ENCODE results near the gene RHEB.

DNA sequence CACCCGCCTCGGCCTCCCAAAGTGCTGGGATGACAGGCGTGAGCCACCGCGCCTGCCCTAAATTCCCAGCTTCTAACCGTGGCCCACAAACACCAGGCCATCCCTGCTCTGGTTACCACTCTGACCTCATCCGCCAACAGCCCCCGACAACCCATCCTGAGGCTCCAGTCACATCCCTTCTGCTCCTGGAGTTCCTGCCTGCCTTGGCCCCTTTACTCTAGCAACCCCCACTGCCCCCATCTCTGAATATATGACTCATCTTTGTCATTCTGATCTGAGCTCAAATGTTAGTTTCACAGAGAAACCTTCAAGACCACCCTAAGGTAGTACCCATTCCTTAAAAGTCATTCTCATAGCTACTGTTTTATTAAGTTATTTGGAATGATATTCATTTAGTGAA, 26.6 kb downstream of the RHEB start:
- TF ChIP-seq, protein P1, sequence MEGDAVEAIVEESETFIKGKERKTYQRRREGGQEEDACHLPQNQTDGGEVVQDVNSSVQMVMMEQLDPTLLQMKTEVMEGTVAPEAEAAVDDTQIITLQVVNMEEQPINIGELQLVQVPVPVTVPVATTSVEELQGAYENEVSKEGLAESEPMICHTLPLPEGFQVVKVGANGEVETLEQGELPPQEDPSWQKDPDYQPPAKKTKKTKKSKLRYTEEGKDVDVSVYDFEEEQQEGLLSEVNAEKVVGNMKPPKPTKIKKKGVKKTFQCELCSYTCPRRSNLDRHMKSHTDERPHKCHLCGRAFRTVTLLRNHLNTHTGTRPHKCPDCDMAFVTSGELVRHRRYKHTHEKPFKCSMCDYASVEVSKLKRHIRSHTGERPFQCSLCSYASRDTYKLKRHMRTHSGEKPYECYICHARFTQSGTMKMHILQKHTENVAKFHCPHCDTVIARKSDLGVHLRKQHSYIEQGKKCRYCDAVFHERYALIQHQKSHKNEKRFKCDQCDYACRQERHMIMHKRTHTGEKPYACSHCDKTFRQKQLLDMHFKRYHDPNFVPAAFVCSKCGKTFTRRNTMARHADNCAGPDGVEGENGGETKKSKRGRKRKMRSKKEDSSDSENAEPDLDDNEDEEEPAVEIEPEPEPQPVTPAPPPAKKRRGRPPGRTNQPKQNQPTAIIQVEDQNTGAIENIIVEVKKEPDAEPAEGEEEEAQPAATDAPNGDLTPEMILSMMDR (IDR thresholded peaks at IDR 0.05) = no peak
- TF ChIP-seq POLR2A (IDR thresholded peaks at IDR 0.05) = no peak
